Cerebellar nuclear complex (tissue), 1 donor: ENCODE data around the gene PROB1.
"Not testable (repeated sequence)": the region's sequence is repeated elsewhere in the genome, so short reads cannot be mapped to it uniquely, and the experiment has no call there.

Experiments
- DNase-seq, 2 experiments: peaks; one replicate each; lab custom pipeline; 2025; lab: John Stamatoyannopoulos, UW

Gene PROB1

DNA sequence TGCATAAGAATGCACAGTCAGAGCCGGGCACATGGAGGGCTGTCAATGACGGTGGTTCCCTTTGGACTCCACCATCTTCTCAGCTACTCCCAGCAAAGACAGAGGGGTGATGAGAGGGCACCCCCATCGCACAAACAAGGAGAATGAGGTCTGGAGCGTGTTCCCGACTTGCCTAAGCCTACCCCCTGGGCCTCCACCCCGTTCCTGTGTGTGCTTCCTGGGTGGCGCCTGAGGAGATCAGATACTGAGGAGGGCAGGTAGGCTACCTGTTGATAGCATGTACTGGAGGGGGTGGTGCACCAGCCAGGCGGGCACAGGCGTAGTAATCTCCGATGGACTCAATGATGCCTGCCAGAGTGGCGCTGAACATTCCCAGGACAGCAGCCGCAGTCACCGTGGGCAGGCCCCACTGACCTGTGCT lies 16.0 kb downstream of the PROB1 start:
- no peak for DNase-seq

DNA sequence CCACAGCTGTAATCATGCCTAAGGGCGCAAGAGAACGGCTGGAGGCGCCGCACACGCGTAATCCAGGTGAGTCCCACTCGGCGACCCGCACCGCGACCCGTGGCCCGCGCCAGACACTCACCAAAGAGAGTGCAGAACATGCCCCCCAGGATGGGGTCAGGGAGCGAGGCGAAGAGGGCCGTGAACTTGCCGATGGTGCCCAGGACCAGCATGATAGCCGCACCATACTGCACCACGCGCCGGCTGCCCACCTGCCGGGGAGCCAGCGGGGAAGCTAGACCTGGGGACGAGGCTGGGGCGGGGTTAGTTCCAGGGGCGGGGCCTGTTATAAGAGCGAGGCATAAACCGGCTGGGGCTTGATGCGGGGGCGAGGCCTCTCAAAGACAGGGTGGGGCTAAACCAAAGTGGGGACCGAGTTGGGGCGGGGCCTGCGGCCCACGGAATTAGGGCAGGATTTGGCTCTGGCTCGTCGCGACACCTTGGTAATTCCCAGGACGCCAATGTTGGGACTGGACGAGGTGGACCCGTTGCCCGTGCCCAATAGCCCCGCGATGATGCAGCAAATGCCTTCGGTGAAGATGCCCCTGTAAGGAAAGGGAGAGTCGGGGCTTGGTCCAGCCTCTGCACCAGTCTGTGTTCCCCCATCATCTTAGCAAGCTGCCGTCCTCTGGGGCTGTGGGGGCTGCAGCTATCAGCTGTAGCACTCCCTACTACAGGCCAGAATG lies 16.6 kb downstream of the PROB1 start:
- DNase-seq: no peak

DNA sequence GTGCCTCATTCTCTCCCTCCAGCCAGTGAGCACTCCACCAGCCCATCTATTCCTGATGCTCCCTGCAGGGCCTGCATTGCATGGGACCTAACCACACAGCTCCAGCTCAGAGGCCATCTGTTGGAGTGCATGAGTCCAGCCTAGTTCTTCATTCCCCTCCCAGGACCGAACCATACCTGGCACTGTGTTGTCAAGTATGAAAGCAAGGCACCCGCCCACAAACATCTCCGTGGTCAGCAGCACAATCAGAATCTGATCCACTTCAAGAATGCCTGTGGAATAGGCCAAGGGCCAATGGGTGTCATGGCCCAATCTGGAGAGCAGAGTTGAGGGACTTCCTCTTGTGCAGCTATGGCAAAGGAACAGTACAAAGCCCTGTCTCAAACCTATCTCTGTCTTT lies 17.7 kb downstream of the PROB1 start:
- DNase-seq: no peak

GRCh38 chr5:139376364-139376763 lies 18.5 kb downstream of the PROB1 start:
- DNase-seq: no peak

DNA sequence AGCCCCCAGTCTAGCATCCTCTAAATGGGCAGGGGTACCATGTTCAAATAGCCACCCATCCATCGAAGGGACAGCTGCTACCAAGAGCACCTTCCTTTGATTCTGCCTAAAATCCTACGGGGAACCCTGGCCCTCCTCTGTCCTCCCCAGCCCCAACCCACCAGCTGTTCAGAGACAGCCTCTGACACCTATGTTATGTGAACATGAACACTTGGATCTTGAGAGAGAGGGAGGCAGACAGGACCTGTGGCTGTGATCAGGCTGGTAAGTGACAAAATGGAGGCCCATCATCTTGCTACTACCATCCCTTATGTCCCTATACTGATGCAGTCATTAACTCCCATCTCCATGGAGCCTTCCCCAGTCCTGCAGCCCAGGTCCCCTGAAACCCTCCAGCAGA lies 20.0 kb downstream of the PROB1 start:
- DNase-seq: no peak

DNA sequence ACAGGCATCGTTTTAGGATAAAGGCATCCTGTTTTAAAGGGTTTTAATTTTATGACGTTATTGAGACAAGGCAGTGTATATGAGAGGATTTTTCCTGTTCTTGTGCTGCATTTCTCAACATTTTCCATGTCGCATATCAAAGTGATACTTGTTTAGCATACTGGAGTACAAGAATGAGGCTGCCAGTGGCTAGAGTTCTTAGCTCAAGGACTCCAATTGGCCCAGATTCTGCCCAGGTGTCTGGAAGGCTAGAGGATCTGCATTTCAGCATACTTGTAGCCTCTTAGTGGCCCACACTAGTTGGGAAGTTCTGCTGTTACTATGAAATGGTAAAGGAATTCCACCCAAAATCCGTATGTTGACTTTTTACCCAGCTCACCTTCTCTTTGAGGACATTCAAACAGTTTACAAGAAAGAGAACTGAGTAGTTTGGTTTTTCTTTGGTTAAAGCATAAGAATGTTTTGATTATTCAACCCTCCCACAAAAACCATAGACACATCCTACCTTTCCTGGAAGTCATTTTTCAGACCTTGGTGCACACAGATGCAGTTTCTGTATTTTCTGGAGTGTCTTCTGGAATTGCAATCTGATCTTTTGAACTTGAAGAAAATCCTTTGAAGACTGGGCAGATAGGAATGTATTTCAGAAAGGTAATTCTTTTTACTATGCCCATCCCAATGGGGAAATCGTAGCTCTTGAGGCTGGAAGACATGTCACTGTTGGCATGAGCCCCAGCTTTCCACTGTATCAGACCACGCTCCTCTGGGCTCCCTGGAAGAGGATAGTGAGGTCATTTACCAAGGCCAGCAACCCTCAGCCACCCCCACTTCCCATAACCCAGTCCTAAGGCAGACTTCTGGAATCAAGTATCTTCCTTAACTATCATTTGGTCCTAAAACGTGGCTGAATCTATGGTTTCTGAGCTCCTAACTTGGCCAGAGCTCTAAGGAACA lies 23.1 kb downstream of the PROB1 start:
- DNase-seq: no peak

- DNase-seq: no peak
Observed at GRCh38 chr5:139369181-139369580, 25.7 kb downstream of the PROB1 start.

DNA sequence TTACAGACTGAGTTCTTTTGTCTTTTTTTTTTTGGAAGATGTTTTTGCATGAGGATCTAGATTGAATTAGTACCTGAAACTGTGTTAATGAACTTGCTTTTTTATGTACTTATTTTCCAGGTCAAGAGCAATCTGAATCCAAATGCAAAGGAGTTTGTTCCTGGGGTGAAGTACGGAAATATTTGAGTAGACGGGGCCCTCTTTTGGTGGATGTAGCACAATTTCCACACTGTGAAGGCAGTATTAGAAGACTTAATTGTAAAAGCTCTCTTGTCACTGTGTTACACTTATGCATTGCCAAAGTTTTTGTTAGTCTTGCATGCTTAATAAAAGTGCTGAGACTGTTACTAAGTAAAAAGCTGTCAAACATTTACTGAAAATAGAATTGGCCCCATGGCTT lies 26.3 kb downstream of the PROB1 start:
- no peak for DNase-seq

DNA sequence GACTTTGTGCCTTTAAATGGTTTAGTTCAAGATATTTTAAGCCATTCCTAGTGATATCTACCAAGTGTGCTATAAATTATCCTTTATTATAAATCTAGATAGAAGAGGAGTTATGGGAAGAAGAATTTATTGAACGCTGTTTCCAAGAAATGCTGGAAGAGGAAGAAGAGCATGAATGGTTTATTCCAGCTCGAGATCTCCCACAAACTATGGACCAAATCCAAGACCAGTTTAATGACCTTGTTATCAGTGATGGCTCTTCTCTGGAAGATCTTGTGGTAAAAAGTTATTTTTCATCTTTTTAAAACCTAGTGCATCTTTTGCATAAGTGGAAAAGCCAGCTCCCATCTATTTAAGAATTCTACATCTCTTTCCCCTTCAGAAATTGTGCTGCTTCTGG lies 30.4 kb downstream of the PROB1 start:
- DNase-seq: no peak

DNA sequence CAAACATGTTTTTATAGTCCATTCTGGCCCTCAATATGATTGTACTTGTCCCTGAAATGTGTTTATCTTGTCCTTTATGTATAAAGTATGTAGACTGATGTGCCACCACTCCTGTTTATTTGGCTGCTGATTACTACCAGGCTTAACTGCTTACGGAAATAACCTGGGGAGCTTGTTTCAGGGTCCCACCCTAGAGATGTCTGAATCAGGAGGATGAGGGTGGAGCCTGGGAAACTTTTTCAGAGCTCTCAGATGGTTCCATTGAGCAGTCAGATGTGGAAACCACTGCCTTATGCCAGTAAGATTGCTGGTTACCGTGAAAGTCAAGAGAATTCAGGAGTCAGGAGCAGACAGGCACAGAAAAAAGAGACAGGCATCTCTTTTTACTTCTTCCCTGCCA lies 31.0 kb downstream of the PROB1 start:
- no peak for DNase-seq

DNA sequence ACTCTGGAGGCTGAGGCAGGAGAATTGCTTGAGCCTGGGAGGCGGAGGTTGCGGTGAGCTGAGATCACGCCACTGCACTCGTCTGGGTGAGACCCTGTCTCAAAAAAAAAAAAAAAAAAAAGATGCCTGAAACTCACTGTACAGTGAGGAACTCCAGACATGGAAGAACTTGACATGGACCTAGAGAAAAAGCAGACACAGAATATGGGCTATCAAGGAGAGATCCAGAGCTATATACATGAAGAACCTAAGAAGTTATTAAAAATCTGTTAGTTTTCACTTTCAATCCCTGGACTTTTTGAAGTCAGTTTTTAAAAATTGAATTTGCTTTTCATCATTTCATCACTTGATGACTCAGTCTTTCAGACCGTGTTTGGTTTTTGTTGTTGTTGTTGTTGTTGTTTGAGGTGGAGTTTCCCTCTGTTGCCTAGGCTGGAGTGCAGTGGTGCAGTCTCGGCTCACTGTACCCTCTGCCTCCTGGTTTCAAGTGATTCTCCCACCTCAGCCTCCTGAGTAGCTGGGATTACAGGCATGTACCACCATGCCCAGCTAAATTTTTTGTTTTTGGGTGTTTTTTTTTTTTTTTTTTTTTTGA lies 33.0 kb downstream of the PROB1 start:
- DNase-seq: no peak

DNA sequence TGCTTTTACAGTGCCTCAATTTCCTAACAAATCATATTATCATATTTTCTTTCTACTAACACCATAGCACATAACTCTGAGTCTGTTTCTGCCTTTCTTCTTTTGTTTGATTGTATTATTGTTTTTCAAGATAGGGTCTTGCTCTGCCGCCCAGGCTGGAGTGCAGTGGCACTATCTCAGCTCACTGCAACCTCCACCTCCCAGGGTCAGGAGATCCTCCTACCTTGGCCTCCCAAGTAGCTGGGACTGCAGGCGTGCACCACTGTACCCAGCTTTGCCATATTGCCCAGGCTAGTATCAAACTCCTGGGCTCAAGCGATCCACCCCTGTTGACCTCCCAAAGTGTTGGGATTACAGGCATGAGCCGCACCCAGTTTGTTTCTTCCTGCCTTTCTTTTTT lies 34.5 kb downstream of the PROB1 start:
- no peak for DNase-seq

GRCh38 chr5:139358064-139358463 lies 36.8 kb downstream of the PROB1 start:
- DNase-seq: no peak

- DNase-seq: not testable (repeated sequence)
Observed at GRCh38 chr5:139355900-139356299, 39.0 kb downstream of the PROB1 start.

DNA sequence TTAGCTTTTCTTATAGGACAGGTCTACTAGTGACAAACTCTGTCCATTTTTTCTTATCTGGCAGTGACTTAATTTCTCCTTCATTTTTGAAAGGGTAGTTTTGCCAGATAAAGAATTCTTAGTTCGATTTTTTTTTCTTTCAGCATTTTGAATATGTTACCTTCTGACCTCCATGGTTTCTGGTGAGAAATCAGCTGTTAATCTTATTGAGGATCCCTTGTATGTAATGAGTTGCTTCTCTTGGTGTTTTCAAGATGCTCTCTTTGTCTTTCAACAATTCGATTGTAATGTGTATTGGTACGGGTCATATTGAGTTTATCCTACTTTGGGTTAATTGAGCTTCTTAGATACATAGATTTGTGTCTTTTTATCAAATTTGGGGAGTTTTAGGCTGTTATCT lies 40.7 kb downstream of the PROB1 start:
- DNase-seq: no peak

DNA sequence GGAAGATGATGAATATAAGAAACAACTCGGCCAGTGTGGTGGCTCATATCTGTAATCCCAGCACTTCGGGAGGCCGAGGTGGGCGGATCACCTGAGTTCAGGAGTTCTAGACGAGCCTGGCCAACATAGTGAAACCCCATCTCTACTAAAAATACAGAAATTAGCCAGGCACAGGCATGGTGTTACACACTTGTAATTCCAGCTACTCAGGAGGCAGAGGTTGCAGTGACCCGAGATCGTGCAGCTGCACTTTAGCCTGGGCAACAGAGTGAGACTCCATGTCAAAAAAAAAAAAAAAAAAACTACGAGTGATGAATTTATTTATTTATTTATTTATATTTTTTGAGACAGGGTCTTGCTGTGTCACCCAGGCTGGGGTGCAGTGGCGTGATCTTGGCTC lies 47.0 kb downstream of the PROB1 start:
- not testable (repeated sequence) for DNase-seq

DNA sequence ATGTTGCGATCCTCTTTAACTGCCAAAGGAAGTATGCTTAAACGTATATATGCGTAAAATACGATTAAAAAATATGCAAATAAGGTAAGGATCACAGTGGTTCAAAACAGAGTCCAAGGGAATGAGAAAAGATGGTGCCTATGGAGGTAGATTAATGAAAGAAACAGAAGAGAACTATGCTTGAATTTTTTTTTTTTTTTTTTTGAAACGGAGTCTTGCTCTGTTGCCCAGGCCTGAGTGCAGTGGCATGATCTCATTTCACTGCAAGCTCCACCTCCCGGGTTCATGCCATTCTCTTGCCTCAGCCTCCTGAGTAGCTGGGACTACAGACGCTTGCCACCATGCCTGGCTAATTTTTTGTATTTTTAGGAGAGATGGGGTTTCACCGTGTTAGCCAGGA lies 49.5 kb downstream of the PROB1 start:
- DNase-seq: not testable (repeated sequence)

DNA sequence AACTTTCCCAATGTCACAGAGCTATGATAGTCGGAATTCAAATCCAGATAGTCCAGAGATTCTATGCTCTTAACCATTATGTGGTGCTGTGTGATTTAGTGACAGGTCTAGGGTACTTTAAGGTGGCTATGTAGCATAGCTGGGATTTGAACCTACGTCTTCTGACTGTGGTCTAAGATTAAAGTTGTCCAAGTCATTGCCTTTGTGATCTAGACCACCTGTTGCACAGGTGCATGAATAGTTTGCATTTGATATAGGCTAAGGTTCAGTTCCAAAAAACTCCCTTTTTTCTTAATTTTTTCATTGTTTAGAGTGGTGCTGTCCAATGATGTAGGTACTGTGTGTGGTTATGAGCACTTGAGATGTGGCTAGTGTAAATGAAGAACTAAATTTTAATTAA lies 50.7 kb downstream of the PROB1 start:
- DNase-seq: no peak

GRCh38 chr5:139343476-139343875 lies 51.4 kb downstream of the PROB1 start:
- DNase-seq: no peak

GRCh38 chr5:139342423-139342723 lies 52.5 kb downstream of the PROB1 start:
- no peak for DNase-seq

DNA sequence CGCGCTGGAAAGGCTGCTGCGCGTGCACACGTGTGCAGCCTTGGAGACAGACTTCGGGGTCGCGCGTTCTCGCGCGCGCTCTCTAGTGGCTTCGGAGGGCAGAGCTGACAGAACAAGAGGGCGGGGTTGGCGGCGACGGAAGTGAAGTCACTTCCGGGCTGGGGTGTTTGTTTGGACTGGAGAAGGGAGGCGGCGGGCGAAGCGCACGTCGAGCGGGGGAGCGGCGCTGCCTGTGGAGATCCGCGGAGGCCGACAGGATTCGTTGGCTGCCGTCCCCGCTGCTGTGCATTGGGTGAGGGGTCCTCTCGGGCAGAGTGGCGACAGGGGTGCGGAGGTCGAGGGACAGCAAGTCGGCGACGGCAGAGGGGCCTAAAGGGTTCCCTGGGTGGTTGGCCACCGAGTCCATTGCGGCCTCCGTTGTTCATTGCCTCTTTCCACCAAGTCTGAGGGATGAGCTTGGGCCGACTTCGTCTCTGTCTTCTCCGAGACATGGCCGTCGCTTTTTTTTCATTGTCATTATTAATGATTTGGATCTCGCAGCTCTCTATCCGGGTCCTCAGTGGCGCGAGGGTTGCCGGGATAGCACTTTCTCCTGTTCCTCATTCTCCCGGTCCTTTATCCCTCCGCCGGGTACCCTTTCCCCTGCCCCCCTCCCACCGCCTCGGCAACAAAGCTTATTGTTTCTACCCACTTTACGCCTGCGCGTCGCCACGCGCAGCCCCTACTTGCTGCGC lies 53.0 kb downstream of the PROB1 start, which contains the start of gene PAIP2:
Gene PAIP2 (plus strand): TSS at position 166 of the 734 bp plus-strand sequence. CDS start 21,931 bp downstream, outside the sequence.
- DNase-seq: peak; percentile 68 to 86

GRCh38 chr5:139341187-139341688 lies 53.7 kb downstream of the PROB1 start:
- no peak for DNase-seq
